CD14-positive monocyte (primary cell): ENCODE results near the gene DYNC1H1. TPM values are rescaled to one million over a fixed set of nuclear protein-coding genes. Genes with fewer than 3 reads are reported as not detected.

Experiments used
- DNase-seq, 3 donors: peaks; one replicate each; pipeline ENCODE4 v3.0.0-alpha.2; 2011 to 2022
- H2AFZ ChIP-seq: 2 replicates; pipeline ENCODE4 v1.6.0; 2012; ENCODE audit warnings: mild to moderate bottlenecking, low read depth, low read length, inconsistent platforms; ENCODE audit not compliant: insufficient read depth, poor library complexity, severe bottlenecking
- H3K27ac ChIP-seq, 2 donors: 1 replicate in 1 of 2; 2 replicates in 1 of 2; pipeline ENCODE4 v1.5.1; 2012 to 2013; ENCODE audit warnings: low read length in 2 of 2, control low read depth in 1 of 2, inconsistent platforms in 1 of 2, low read depth in 1 of 2, mild to moderate bottlenecking in 1 of 2
- H3K27me3 ChIP-seq, 2 donors: one replicate each; pipeline versions ENCODE4 v1.6.0 to v1.6.1; 2011 to 2013; ENCODE audit warnings: low read length in 2 of 2; ENCODE audit not compliant: control insufficient read depth in 2 of 2, insufficient read depth in 2 of 2
- H3K36me3 ChIP-seq, 2 donors: replicated peaks in 1 of 2; 1 replicate in 1 of 2; 2 replicates in 1 of 2; pipeline versions ENCODE4 v1.5.1 to v1.6.1; 2012 to 2013; ENCODE audit warnings: low read length in 2 of 2, control low read depth in 1 of 2, inconsistent platforms in 1 of 2, mild to moderate bottlenecking in 1 of 2; ENCODE audit not compliant: insufficient read depth in 2 of 2, control insufficient read depth in 1 of 2
- H3K4me1 ChIP-seq, 2 donors: 1 replicate in 1 of 2; 2 replicates in 1 of 2; pipeline versions ENCODE4 v1.5.1 to v1.6.1; 2012 to 2013; ENCODE audit warnings: low read length in 2 of 2, control low read depth in 1 of 2, inconsistent platforms in 1 of 2, mild to moderate bottlenecking in 1 of 2, moderate library complexity in 1 of 2; ENCODE audit not compliant: insufficient read depth in 2 of 2, control insufficient read depth in 1 of 2
- H3K4me2 ChIP-seq: replicated peaks from 2 replicates; pipeline ENCODE3; 2012; ENCODE audit warnings: low read length, moderate library complexity, mild to moderate bottlenecking; ENCODE audit not compliant: poor library complexity, severe bottlenecking; ENCODE audit errors: extremely low read depth
- H3K4me3 ChIP-seq, 3 experiments: fragments of 200-600 bp in 1 of 3; sonication (generic) in 1 of 3; replicated peaks in 1 of 3; 1 replicate in 2 of 3; 2 replicates in 1 of 3; pipeline ENCODE4 v1.5.1; 2011 to 2013; ENCODE audit warnings: low read length in 3 of 3, mild to moderate bottlenecking in 3 of 3, control low read depth in 2 of 3, low read depth in 2 of 3, inconsistent platforms in 1 of 3, moderate library complexity in 1 of 3
- H3K79me2 ChIP-seq: 2 replicates; pipeline ENCODE4 v1.6.0; 2012; ENCODE audit warnings: mild to moderate bottlenecking, control low read depth, inconsistent platforms, low read length, moderate library complexity; ENCODE audit not compliant: insufficient read depth
- H3K9ac ChIP-seq: 2 replicates; pipeline ENCODE4 v1.6.0; 2017; ENCODE audit warnings: low read length, mild to moderate bottlenecking; ENCODE audit not compliant: insufficient read depth, poor library complexity, severe bottlenecking
- H3K9me3 ChIP-seq, 2 donors: replicated peaks in 1 of 2; 1 replicate in 1 of 2; 2 replicates in 1 of 2; pipeline versions ENCODE4 v1.5.1 to v1.6.1; 2012 to 2013; ENCODE audit warnings: low read length in 2 of 2, control low read depth in 1 of 2; ENCODE audit not compliant: control insufficient read depth in 1 of 2, insufficient read depth in 1 of 2
- H4K20me1 ChIP-seq: 2 replicates; pipeline ENCODE4 v1.6.0; 2012; ENCODE audit warnings: mild to moderate bottlenecking, low read length, control low read depth, moderate library complexity; ENCODE audit not compliant: insufficient read depth
- H3K27ac Mint-ChIP-seq, 7 donors: one replicate each; pipeline ENCODE4 v1.8.0; 2020; ENCODE audit warnings: mild to moderate bottlenecking in 7 of 7, mixed read lengths in 7 of 7, moderate library complexity in 6 of 7, inconsistent platforms in 2 of 7
- H3K27me3 Mint-ChIP-seq, 3 donors: one replicate each; pipeline ENCODE4 v1.8.0; 2021 to 2022; ENCODE audit warnings: low read depth in 3 of 3, mild to moderate bottlenecking in 3 of 3, mixed read lengths in 3 of 3, moderate library complexity in 3 of 3, inconsistent platforms in 1 of 3
- H3K36me3 Mint-ChIP-seq, 2 donors: one replicate each; pipeline ENCODE4 v1.8.0; 2020; ENCODE audit warnings: mixed read lengths in 2 of 2, inconsistent platforms in 1 of 2, mild to moderate bottlenecking in 1 of 2
- H3K4me1 Mint-ChIP-seq: one replicate; pipeline ENCODE4 v1.8.0; 2020; ENCODE audit warnings: mild to moderate bottlenecking, mixed read lengths
- H3K4me3 Mint-ChIP-seq, 2 donors: one replicate each; pipeline ENCODE4 v1.8.0; 2020; ENCODE audit warnings: mild to moderate bottlenecking in 2 of 2, mixed read lengths in 2 of 2, moderate library complexity in 1 of 2
- H3K9me3 Mint-ChIP-seq, 7 donors: one replicate each; pipeline ENCODE4 v1.8.0; 2020 to 2022; ENCODE audit warnings: mixed read lengths in 7 of 7, mild to moderate bottlenecking in 6 of 7, moderate library complexity in 6 of 7, inconsistent platforms in 2 of 7
- CTCF ChIP-seq: fragments of 200-600 bp; IDR thresholded peaks from one replicate; pipeline ENCODE4 v1.8.0; 2022; ENCODE audit warnings: antibody characterized with exemption, mild to moderate bottlenecking
- WGBS: methylation state at CpG from one replicate; pipeline ENCODE4 v1.1.5; 2013; ENCODE audit warnings: missing lambda C conversion rate; ENCODE audit not compliant: insufficient coverage; 5-methylcytosine and 5-hydroxymethylcytosine counted together
- intact Hi-C, 2 donors: fragments of 100-400 bp; cut with micrococcal nuclease; formaldehyde crosslinking; loops; one replicate each; pipeline versions ENCODE4 v1.15.0 to v1.15.1; 2023
- polyA plus RNA-seq, 3 donors: library from polyadenylated mRNA; depleted of rRNA in 1 of 3; unstranded in 2 of 3; stranded (reverse) in 1 of 3; fragments of 300-500 nt in 2 of 3; fragments of >200 nt in 1 of 3; fragmentation: Illumina TruSeq in 2 of 3; gene quantifications; 1 replicate in 2 of 3; 2 replicates in 1 of 3; pipeline ENCODE4 v1.2.3, GENCODE V29; 2012 to 2021

Gene DYNC1H1
- polyA plus RNA-seq, 3 donors: 14.7 to 87.3 (median 23.6) TPM

GRCh38 chr14:102095871-102096568 is 131.6 kb downstream of the DYNC1H1 start:
- TF ChIP-seq CTCF: no peak
- Histone ChIP-seq H3K4me2 (no peak overlapping the region), H3K27me3 (peaks cover 0 to 9% of the 10 kb centered on the region in 2 donors), H3K36me3 (no peaks in the 10 kb centered on the region), H3K9me3 (no peaks in the 10 kb centered on the region), H4K20me1 (no peaks in the 10 kb centered on the region), H3K4me1 (no peaks in the 10 kb centered on the region), H3K4me3 (no peak overlapping the region), H3K27ac (no peak overlapping the region), H2AFZ (no peak overlapping the region), H3K79me2 (no peaks in the 10 kb centered on the region), H3K9ac (no peak overlapping the region)
- peaks cover 2% of the 10 kb centered on the region for H3K4me1 Mint-ChIP-seq
- H3K27me3 Mint-ChIP-seq: peaks cover 5 to 16% (median 10%) of the 10 kb centered on the region in 3 donors
- H3K9me3 Mint-ChIP-seq: no peaks in the 10 kb centered on the region
- H3K36me3 Mint-ChIP-seq: no peaks in the 10 kb centered on the region
- DNase-seq: no peak
- WGBS: 75% methylated on average over 5 of the region's 8 CpGs
- peak overlapping the region in 1 of 7 donors; percentile 4 for H3K27ac Mint-ChIP-seq
- H3K4me3 Mint-ChIP-seq: no peak overlapping the region
- intact Hi-C loops: loop anchor here (2.0 to 10.0 kb wide), 3 partner anchors 33 to 134 kb away; partner anchors contain the start of gene DYNC1H1 (in 1 of the 2)

- H3K4me1 ChIP-seq: no peaks in the 10 kb centered on the region
- no peak overlapping the region for H3K4me3 ChIP-seq
- H3K36me3 Mint-ChIP-seq: no peaks in the 10 kb centered on the region
- intact Hi-C loops: loop anchor here (2.0 to 10.0 kb wide), 3 partner anchors 34 to 134 kb away; partner anchors contain the start of gene DYNC1H1 (in 1 of the 2)
- H3K4me1 Mint-ChIP-seq: peaks cover 2% of the 10 kb centered on the region
- no peak overlapping the region for H3K27ac ChIP-seq
- no peak overlapping the region for H3K4me3 Mint-ChIP-seq
- peaks cover 0 to 9% of the 10 kb centered on the region in 2 donors for H3K27me3 ChIP-seq
- H4K20me1 ChIP-seq: no peaks in the 10 kb centered on the region
- peak overlapping the region in 1 of 7 donors; percentile 4 for H3K27ac Mint-ChIP-seq
- H3K9me3 ChIP-seq: no peaks in the 10 kb centered on the region
- no peak overlapping the region for H2AFZ ChIP-seq
- H3K9me3 Mint-ChIP-seq: no peaks in the 10 kb centered on the region
- no peak overlapping the region for H3K9ac ChIP-seq
- H3K36me3 ChIP-seq: no peaks in the 10 kb centered on the region
- no peaks in the 10 kb centered on the region for H3K79me2 ChIP-seq
- peak; percentile 87 for TF ChIP-seq CTCF
- 0% methylated on average over 6 of the region's 12 CpGs for WGBS
- H3K4me2 ChIP-seq: no peak overlapping the region
- peak; percentile 42 to 70 (median 60) for DNase-seq
- peaks cover 5 to 16% (median 10%) of the 10 kb centered on the region in 3 donors for H3K27me3 Mint-ChIP-seq
Observed at GRCh38 chr14:102096569-102097188, 132.3 kb downstream of the DYNC1H1 start.
